ENCODE results near the gene VEPH1.

VEPH1 gene

DNA sequence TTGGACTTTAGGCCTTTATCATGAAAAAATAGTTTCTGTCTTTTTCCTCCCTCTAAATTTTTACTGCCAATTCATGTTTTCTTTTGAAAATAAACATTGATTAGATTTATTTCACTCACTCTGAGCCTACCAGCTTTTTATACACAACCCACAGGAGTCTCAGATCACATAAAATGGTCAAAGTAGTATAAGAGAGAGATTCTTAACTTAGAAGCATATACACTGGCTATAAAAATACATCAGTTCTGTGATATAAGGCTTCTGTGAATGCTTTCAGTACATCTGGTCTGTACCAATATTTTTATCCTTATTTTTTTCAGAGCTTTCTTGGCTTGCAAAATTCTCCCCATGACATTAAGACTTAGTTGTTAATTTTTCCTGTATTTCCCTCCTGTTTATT lies 183.5 kb downstream of the VEPH1 start:
- Histone ChIP-seq H3K27me3 (ENCODE audit: insufficient read depth, poor library complexity, severe bottlenecking) (peaks cover 3% of the 10 kb centered on the region), H3K4me3 (replicated peaks; ENCODE audit: insufficient read depth, low read length) (no peak overlapping the region), H3K27ac (replicated peaks) (no peak overlapping the region)
- no peak for DNase-seq (ENCODE audit: low read depth in 1 of 2, low spot score in 1 of 2)
- TF ChIP-seq GABPA (IDR thresholded peaks at IDR 0.05; ENCODE audit: low read depth) (no peak), REST (IDR thresholded peaks at IDR 0.05; ENCODE audit: insufficient replicate concordance, low read depth) (no peak), SPI1 (IDR thresholded peaks at IDR 0.05; ENCODE audit: borderline replicate concordance, low read depth) (no peak), POLR2AphosphoS5 (IDR thresholded peaks at IDR 0.05; ENCODE audit: low read depth) (no peak), CTCF (IDR thresholded peaks at IDR 0.05; ENCODE audit: insufficient read depth, low read length) (no peak)

GRCh38 chr3:157318639-157319288 lies 184.5 kb downstream of the VEPH1 start:
- H3K4me3 ChIP-seq (replicated peaks; ENCODE audit: insufficient read depth, low read length) = no peak overlapping the region
- TF ChIP-seq CTCF (IDR thresholded peaks at IDR 0.05; ENCODE audit: insufficient read depth, low read length) (no peak), GABPA (IDR thresholded peaks at IDR 0.05; ENCODE audit: low read depth) (no peak), SPI1 (IDR thresholded peaks at IDR 0.05; ENCODE audit: borderline replicate concordance, low read depth) (no peak), POLR2AphosphoS5 (IDR thresholded peaks at IDR 0.05; ENCODE audit: low read depth) (no peak), REST (IDR thresholded peaks at IDR 0.05; ENCODE audit: insufficient replicate concordance, low read depth) (no peak)
- peaks cover 3% of the 10 kb centered on the region for H3K27me3 ChIP-seq (ENCODE audit: insufficient read depth, poor library complexity, severe bottlenecking)
- DNase-seq (ENCODE audit: low read depth in 1 of 2, low spot score in 1 of 2) = no peak
- H3K27ac ChIP-seq (replicated peaks) = no peak overlapping the region

DNA sequence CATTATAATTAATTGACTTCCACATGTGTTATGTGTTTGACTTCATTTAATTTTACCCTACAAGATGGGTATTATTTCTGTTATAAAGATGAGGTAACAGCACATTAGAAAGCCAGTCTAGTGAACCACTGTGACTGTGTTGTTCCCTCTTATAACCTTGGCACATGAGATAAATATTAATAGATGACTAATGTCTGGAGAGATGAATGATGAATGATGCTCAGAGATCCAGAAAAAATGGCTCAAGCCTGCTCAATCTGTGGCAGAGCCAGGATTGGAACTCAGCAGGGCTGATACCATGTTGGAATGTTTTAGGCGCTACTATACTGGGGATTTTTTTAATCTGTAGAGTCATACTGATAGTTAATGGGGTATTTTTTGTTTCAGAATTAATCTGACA lies 185.3 kb downstream of the VEPH1 start:
- TF ChIP-seq SPI1 (IDR thresholded peaks at IDR 0.05; ENCODE audit: borderline replicate concordance, low read depth) = no peak
- no peak for TF ChIP-seq GABPA (IDR thresholded peaks at IDR 0.05; ENCODE audit: low read depth)
- no peak for TF ChIP-seq REST (IDR thresholded peaks at IDR 0.05; ENCODE audit: insufficient replicate concordance, low read depth)
- no peak overlapping the region for H3K4me3 ChIP-seq (replicated peaks; ENCODE audit: insufficient read depth, low read length)
- H3K27me3 ChIP-seq (ENCODE audit: insufficient read depth, poor library complexity, severe bottlenecking) = peaks cover 3% of the 10 kb centered on the region
- no peak for DNase-seq (ENCODE audit: low read depth in 1 of 2, low spot score in 1 of 2)
- H3K27ac ChIP-seq (replicated peaks) = no peak overlapping the region
